GM12878 (cell line): ENCODE results near the gene ZFAND2A. TPM values are rescaled to one million over a fixed set of nuclear protein-coding genes. Genes with fewer than 3 reads are reported as not detected.

Source experiments
- ATF3 ChIP-seq: IDR thresholded peaks from 2 replicates; pipeline ENCODE4 v1.6.1; 2011; ENCODE audit warnings: low read depth, mild to moderate bottlenecking, low read length, moderate library complexity, borderline replicate concordance; ENCODE audit errors: extremely low read depth
- BHLHE40 ChIP-seq, 2 experiments: fragments of 450-650 bp in 1 of 2; IDR thresholded peaks; 2 replicates each; pipeline ENCODE4 v1.6.1; 2011 to 2017; ENCODE audit warnings: low read depth in 2 of 2, borderline replicate concordance in 1 of 2, improper control_type of control experiment in 1 of 2, low read length in 1 of 2, mild to moderate bottlenecking in 1 of 2
- CHD2 ChIP-seq: IDR thresholded peaks from 2 replicates; pipeline ENCODE4 v1.6.1; 2011; ENCODE audit warnings: low read depth, low read length, improper control_type of control experiment, borderline replicate concordance
- HDGF ChIP-seq: fragments of 450-650 bp; IDR thresholded peaks from 2 replicates; pipeline ENCODE4 v1.6.1; 2016; ENCODE audit warnings: antibody characterized with exemption
- POLR2AphosphoS5 ChIP-seq: IDR thresholded peaks from 2 replicates; pipeline ENCODE4 v1.6.1; 2011; ENCODE audit warnings: mild to moderate bottlenecking, low read length, inconsistent platforms
- PRDM15 ChIP-seq: fragments of 450-650 bp; formaldehyde crosslinking; IDR thresholded peaks from 2 replicates; pipeline ENCODE4 v1.4.0; 2020; ENCODE audit warnings: mild to moderate bottlenecking, moderate library complexity
- RB1 ChIP-seq: fragments of 450-650 bp; formaldehyde crosslinking; IDR thresholded peaks from 2 replicates; pipeline ENCODE4 v1.6.1; 2017; ENCODE audit warnings: mild to moderate bottlenecking, borderline replicate concordance
- TCF3 ChIP-seq: IDR thresholded peaks from 2 replicates; pipeline ENCODE4 v1.6.1; 2012; ENCODE audit warnings: low read depth, mild to moderate bottlenecking, low read length, borderline replicate concordance; ENCODE audit not compliant: insufficient read depth
- ZBTB11 ChIP-seq: fragments of 450-650 bp; formaldehyde crosslinking; IDR thresholded peaks from 2 replicates; pipeline ENCODE4 v1.5.0; 2022; ENCODE audit warnings: mild to moderate bottlenecking, missing genetic modification characterization
- ZNF274 ChIP-seq: IDR thresholded peaks from one replicate; pipeline ENCODE4 v1.8.0; 2011; ENCODE audit not compliant: insufficient read length, insufficient read depth
- polyA plus RNA-seq, 11 experiments: library from polyadenylated mRNA; depleted of rRNA in 4 of 11; unstranded in 6 of 11; stranded (reverse) in 5 of 11; fragments of >200 nt; fragmentation: Nextera tagmentation in 4 of 11; fragmentation: Illumina TruSeq in 1 of 11; extraction: Ambion mirVana in 4 of 11; extraction: Trizol in 1 of 11; gene quantifications; 1 replicate in 1 of 11; 2 replicates in 10 of 11; pipeline versions ENCODE4 v1.2.1 to v1.2.3, GENCODE V29; 2011 to 2016; ENCODE audit warnings: inconsistent platforms in 2 of 11, missing spikeins in 2 of 11, low read depth in 1 of 11
- total RNA-seq, 4 experiments: library from RNA; depleted of rRNA in 3 of 4; stranded (reverse); fragments of >200 nt in 3 of 4; fragmentation: Illumina TruSeq in 1 of 4; extraction: Trizol in 1 of 4; gene quantifications; 2 replicates each; pipeline versions ENCODE4 v1.2.1 to v1.2.3, GENCODE V29; 2013 to 2021

The ZFAND2A gene
- total and polyA plus RNA-seq, 10 of the 15 experiments (the other 5 are each of a cell fraction or from before 2014, with no cell fraction given) = 14.8 to 39.9 (median 20.8) TPM

GRCh38 chr7:1106063-1106792 is 53.8 kb downstream of the ZFAND2A start (continued):
- TF ChIP-seq ATF3 (no peak), HDGF (no peak), TCF3 (no peak), ZBTB11 (CRISPR knock-in tag) (no peak), ZNF274 (no peak), CHD2 (no peak), POLR2AphosphoS5 (no peak), RB1 (no peak), PRDM15 (no peak), BHLHE40 (IDR thresholded peaks at IDR 0.05; ENCODE audit: borderline replicate concordance in 1 of 2, low read depth in 2 of 2, low read length in 1 of 2) (no peak)
